KMS-11 (cell line): ENCODE measurements around the gene DNM3.

Experiments
- H2AFZ ChIP-seq: fragments of 200-600 bp; sonication (generic); 2 replicates; pipeline ENCODE4 v1.6.1; 2016; ENCODE audit warnings: antibody characterized with exemption, mixed run types, low read depth
- H3K27ac ChIP-seq: fragments of 200-600 bp; sonication (generic); 2 replicates; pipeline ENCODE4 v1.6.1; 2016; ENCODE audit warnings: mild to moderate bottlenecking, mixed run types
- H3K27me3 ChIP-seq: fragments of 200-600 bp; sonication (generic); 2 replicates; pipeline ENCODE4 v1.6.1; 2017; ENCODE audit warnings: mild to moderate bottlenecking, low read depth, mixed run types, moderate library complexity; ENCODE audit not compliant: insufficient read depth
- H3K36me3 ChIP-seq: fragments of 200-600 bp; sonication (generic); 2 replicates; pipeline ENCODE4 v1.6.1; 2017; ENCODE audit warnings: mild to moderate bottlenecking, mixed run types; ENCODE audit not compliant: insufficient read depth
- H3K4me1 ChIP-seq: fragments of 200-600 bp; sonication (generic); 2 replicates; pipeline ENCODE4 v1.6.1; 2016; ENCODE audit warnings: mild to moderate bottlenecking, low read depth, mixed run types; ENCODE audit not compliant: poor library complexity, severe bottlenecking
- H3K4me2 ChIP-seq: fragments of 200-600 bp; sonication (generic); 2 replicates; pipeline ENCODE4 v1.7.0; 2016; ENCODE audit warnings: mild to moderate bottlenecking, mixed run types
- H3K4me3 ChIP-seq: fragments of 200-600 bp; sonication (generic); IDR thresholded peaks from 2 replicates; pipeline ENCODE4 v1.6.1; 2017; ENCODE audit warnings: low read depth, low read length, mixed read lengths; ENCODE audit not compliant: insufficient read depth
- H3K79me2 ChIP-seq: fragments of 200-600 bp; sonication (generic); 2 replicates; pipeline ENCODE4 v1.6.1; 2016; ENCODE audit warnings: low read depth, mixed run types; ENCODE audit not compliant: insufficient read depth
- H3K9ac ChIP-seq: fragments of 200-600 bp; sonication (generic); 2 replicates; pipeline ENCODE4 v1.6.1; 2016; ENCODE audit warnings: mild to moderate bottlenecking, mixed run types
- H4K20me1 ChIP-seq: fragments of 200-600 bp; sonication (generic); 2 replicates; pipeline ENCODE4 v1.6.1; 2016; ENCODE audit warnings: mild to moderate bottlenecking, mixed run types; ENCODE audit not compliant: insufficient read depth
- TF ChIP-seq, protein P1 (sequence below): fragments of 200-600 bp; sonication (generic); conservative IDR thresholded peaks from 2 replicates; pipeline ENCODE4 v1.6.1; 2017; ENCODE audit warnings: low read depth, mild to moderate bottlenecking, antibody characterized with exemption, low read length, moderate library complexity, mixed read lengths

Gene DNM3

GRCh38 chr1:172178886-172179285 is 337.6 kb downstream of the DNM3 start:
- TF ChIP-seq, protein P1, sequence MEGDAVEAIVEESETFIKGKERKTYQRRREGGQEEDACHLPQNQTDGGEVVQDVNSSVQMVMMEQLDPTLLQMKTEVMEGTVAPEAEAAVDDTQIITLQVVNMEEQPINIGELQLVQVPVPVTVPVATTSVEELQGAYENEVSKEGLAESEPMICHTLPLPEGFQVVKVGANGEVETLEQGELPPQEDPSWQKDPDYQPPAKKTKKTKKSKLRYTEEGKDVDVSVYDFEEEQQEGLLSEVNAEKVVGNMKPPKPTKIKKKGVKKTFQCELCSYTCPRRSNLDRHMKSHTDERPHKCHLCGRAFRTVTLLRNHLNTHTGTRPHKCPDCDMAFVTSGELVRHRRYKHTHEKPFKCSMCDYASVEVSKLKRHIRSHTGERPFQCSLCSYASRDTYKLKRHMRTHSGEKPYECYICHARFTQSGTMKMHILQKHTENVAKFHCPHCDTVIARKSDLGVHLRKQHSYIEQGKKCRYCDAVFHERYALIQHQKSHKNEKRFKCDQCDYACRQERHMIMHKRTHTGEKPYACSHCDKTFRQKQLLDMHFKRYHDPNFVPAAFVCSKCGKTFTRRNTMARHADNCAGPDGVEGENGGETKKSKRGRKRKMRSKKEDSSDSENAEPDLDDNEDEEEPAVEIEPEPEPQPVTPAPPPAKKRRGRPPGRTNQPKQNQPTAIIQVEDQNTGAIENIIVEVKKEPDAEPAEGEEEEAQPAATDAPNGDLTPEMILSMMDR: no peak
- peak overlapping the region; percentile 18 for H3K4me2 ChIP-seq
- H2AFZ ChIP-seq: no peak overlapping the region
- H3K9ac ChIP-seq: no peak overlapping the region
- H3K79me2 ChIP-seq: no peaks in the 10 kb centered on the region
- no peaks in the 10 kb centered on the region for H3K36me3 ChIP-seq
- no peaks in the 10 kb centered on the region for H3K27me3 ChIP-seq
- H4K20me1 ChIP-seq: no peaks in the 10 kb centered on the region
- peaks cover 61% of the 10 kb centered on the region for H3K4me1 ChIP-seq
- no peak overlapping the region for H3K27ac ChIP-seq
- no peak overlapping the region for H3K4me3 ChIP-seq

GRCh38 chr1:172179918-172180317 is 338.6 kb downstream of the DNM3 start:
- no peaks in the 10 kb centered on the region for H3K79me2 ChIP-seq
- peak overlapping the region; percentile 98 for H3K4me2 ChIP-seq
- H4K20me1 ChIP-seq: no peaks in the 10 kb centered on the region
- H2AFZ ChIP-seq: peak overlapping the region; percentile 92; the same call in 1 of the 2 replicates
- peak overlapping the region; percentile 77; the same call in 1 of the 2 replicates for H3K27ac ChIP-seq
- H3K27me3 ChIP-seq: no peaks in the 10 kb centered on the region
- H3K4me3 ChIP-seq: no peak overlapping the region
- peaks cover 71% of the 10 kb centered on the region for H3K4me1 ChIP-seq
- no peaks in the 10 kb centered on the region for H3K36me3 ChIP-seq
- H3K9ac ChIP-seq: no peak overlapping the region
- TF ChIP-seq, protein P1: no peak

DNA sequence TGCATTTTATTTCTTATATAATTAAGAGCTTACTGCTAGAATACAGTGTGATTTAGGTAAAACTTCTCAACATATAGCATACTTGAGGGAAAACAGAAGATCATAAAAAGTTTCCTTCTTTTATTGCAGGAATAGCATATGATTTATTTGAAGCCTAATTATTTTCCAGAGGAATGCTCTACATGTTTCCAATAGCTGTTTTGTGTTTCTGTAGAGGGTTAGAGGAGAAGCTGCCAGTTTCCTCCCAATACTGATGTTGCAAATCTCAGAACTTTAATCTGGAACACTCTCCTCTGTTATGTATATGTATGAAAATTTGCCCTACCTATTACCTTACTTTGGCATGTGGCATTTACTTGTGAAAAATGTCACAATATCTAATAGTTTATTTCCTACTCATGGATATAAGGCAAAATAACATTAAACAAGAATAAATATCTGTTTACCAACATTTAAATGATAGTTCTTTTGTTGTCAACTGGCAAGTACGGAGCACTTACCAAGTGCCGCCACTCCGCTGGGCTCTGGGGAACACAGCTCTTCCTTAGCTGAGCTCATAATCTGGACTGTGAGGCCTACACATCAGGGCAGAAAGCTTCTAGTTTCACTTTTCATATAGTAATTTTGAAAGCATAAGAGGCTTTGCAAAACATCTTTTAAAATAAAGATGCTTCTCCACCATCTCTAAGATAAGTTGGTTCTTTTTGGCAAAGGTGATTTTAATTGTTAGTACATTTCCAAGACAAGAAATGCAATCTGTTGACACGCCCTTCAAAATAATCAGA is 339.4 kb downstream of the DNM3 start:
- H3K27ac ChIP-seq: peak overlapping the region; percentile 77
- H3K4me3 ChIP-seq: no peak overlapping the region
- no peaks in the 10 kb centered on the region for H3K27me3 ChIP-seq
- H3K9ac ChIP-seq: peak overlapping the region; percentile 58; the same call in 1 of the 2 replicates
- peak overlapping the region; percentile 92 for H2AFZ ChIP-seq
- H4K20me1 ChIP-seq: no peaks in the 10 kb centered on the region
- peaks cover 79% of the 10 kb centered on the region for H3K4me1 ChIP-seq
- TF ChIP-seq, protein P1: no peak
- H3K36me3 ChIP-seq: no peaks in the 10 kb centered on the region
- H3K79me2 ChIP-seq: no peaks in the 10 kb centered on the region
- H3K4me2 ChIP-seq: peak overlapping the region; percentile 98

GRCh38 chr1:172184506-172185191 is 343.4 kb downstream of the DNM3 start:
- H3K4me1 ChIP-seq: peaks cover 70% of the 10 kb centered on the region

More at GRCh38 chr1:172184506-172185191, 343.4 kb downstream of the DNM3 start:
- H3K36me3 ChIP-seq: no peaks in the 10 kb centered on the region
- peak overlapping the region; percentile 7; the same call in 1 of the 2 replicates for H3K27ac ChIP-seq
- H2AFZ ChIP-seq: 0 out of 2 replicates have a peak overlapping the region, but pooled peaks have one; percentile 1
- peak overlapping the region; percentile 47 for H3K4me2 ChIP-seq
- H3K4me3 ChIP-seq: no peak overlapping the region
- TF ChIP-seq, protein P1: no peak
- no peaks in the 10 kb centered on the region for H3K27me3 ChIP-seq
- H4K20me1 ChIP-seq: no peaks in the 10 kb centered on the region
- no peaks in the 10 kb centered on the region for H3K79me2 ChIP-seq
- no peak overlapping the region for H3K9ac ChIP-seq
